ENCODE data around the gene CIAPIN1. TPM values are rescaled to one million over a fixed set of nuclear protein-coding genes. Genes with fewer than 3 reads are reported as not detected.

Gene CIAPIN1
- total and polyA plus RNA-seq, 2 of the 8 experiments (the other 6 are each of a cell fraction or from before 2014, with no cell fraction given), result 76.8 to 83.6 TPM

GRCh38 chr16:57390636-57391295, 56.4 kb downstream of the CIAPIN1 start:
- H3K4ac ChIP-seq (replicated peaks; ENCODE audit: insufficient read length, low read depth, low read length), result no peak overlapping the region
- H2BK5ac ChIP-seq (ENCODE audit: low read depth, low read length), result no peak overlapping the region
- FAIRE-seq (no peak), DNase-seq (ENCODE audit: low read depth in 1 of 2, low spot score in 2 of 2) (no peak)
- no peaks in the 10 kb centered on the region for H3K36me3 ChIP-seq (ENCODE audit: control insufficient read depth in 2 of 4, insufficient read depth in 4 of 4, low read length in 3 of 4)
- H3K79me1 ChIP-seq (ENCODE audit: low read depth, low read length), result no peaks in the 10 kb centered on the region
- H2AK5ac ChIP-seq (ENCODE audit: low read depth, low read length), result no peak overlapping the region
- H3K27me3 ChIP-seq (replicated peaks in 1 of 4; ENCODE audit: control insufficient read depth in 3 of 4, extremely low read depth in 1 of 4, insufficient read depth in 3 of 4, low read length in 3 of 4), result no peaks in the 10 kb centered on the region; a peak in 1 of 7 replicates
- H4K5ac ChIP-seq (ENCODE audit: insufficient read length, low read depth, low read length), result no peak overlapping the region
- H4K20me1 ChIP-seq (replicated peaks in 1 of 2; ENCODE audit: control insufficient read depth in 1 of 2, insufficient read depth in 2 of 2, low read length in 2 of 2), result peaks cover 0 to 8% of the 10 kb centered on the region in 2 experiments
- H2BK20ac ChIP-seq (ENCODE audit: low read length), result no peak overlapping the region
- no peak overlapping the region for H3K4me3 ChIP-seq (ENCODE audit: extremely low read depth in 1 of 4, insufficient read depth in 2 of 4, low read depth in 3 of 4, low read length in 4 of 4)
- H3K56ac ChIP-seq (replicated peaks; ENCODE audit: insufficient read length, low read depth, low read length), result no peak overlapping the region
- H3K23me2 ChIP-seq (ENCODE audit: low read depth, low read length), result peaks cover 6% of the 10 kb centered on the region
- H3K27ac ChIP-seq (ENCODE audit: low read depth, low read length), result no peak overlapping the region
- no peak overlapping the region for H3K23ac ChIP-seq (ENCODE audit: insufficient read length)
- no peak overlapping the region for H4K91ac ChIP-seq (replicated peaks; ENCODE audit: insufficient read length, low read length)
- TF ChIP-seq TAF7 (optimal IDR thresholded peaks at IDR 0.05; ENCODE audit: borderline replicate concordance, low read depth, low read length), result no peak
- TF ChIP-seq SP4 (IDR thresholded peaks at IDR 0.05; ENCODE audit: low read length), result no peak
- no peak for TF ChIP-seq TBP (IDR thresholded peaks at IDR 0.05; ENCODE audit: low read depth, low read length)
- TF ChIP-seq RBBP5 (IDR thresholded peaks at IDR 0.05; ENCODE audit: borderline replicate concordance, low read depth, low read length), result no peak
- TF ChIP-seq, protein P1, sequence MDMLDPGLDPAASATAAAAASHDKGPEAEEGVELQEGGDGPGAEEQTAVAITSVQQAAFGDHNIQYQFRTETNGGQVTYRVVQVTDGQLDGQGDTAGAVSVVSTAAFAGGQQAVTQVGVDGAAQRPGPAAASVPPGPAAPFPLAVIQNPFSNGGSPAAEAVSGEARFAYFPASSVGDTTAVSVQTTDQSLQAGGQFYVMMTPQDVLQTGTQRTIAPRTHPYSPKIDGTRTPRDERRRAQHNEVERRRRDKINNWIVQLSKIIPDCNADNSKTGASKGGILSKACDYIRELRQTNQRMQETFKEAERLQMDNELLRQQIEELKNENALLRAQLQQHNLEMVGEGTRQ (IDR thresholded peaks at IDR 0.05; ENCODE audit: low read length), result no peak
- TF ChIP-seq CBX5 (IDR thresholded peaks at IDR 0.05; ENCODE audit: low read depth, low read length), result no peak
- no peak overlapping the region for H2BK15ac ChIP-seq (ENCODE audit: low read length)
- H2BK12ac ChIP-seq (ENCODE audit: low read depth, low read length), result no peak overlapping the region
- peaks cover 0 to 2% (median 1%) of the 10 kb centered on the region in 4 experiments; a peak in 1 of 7 replicates for H3K4me1 ChIP-seq (replicated peaks in 1 of 4; ENCODE audit: control insufficient read depth in 3 of 4, insufficient read depth in 4 of 4, low read length in 3 of 4)
- H2BK120ac ChIP-seq (replicated peaks; ENCODE audit: low read depth, low read length), result no peak overlapping the region
- H3K18ac ChIP-seq (ENCODE audit: extremely low read depth, low read length), result no peak overlapping the region
- POLR2A ChIA-PET (ENCODE audit: partially characterized antibody), result no interaction called here
- H2AFZ ChIP-seq (ENCODE audit: low read length), result no peak overlapping the region
- H3K79me2 ChIP-seq (ENCODE audit: control insufficient read depth in 1 of 2, insufficient read depth in 2 of 2, low read length in 2 of 2), result no peaks in the 10 kb centered on the region
- no peak overlapping the region for H3K9ac ChIP-seq (replicated peaks in 1 of 4; ENCODE audit: extremely low read depth in 1 of 4, low read depth in 3 of 4, low read length in 3 of 4)
- WGBS, 2 experiments (ENCODE audit: extremely low coverage in 1 of 2, insufficient coverage in 1 of 2, insufficient read length in 1 of 2, insufficient replicate concordance in 2 of 2, low coverage in 1 of 2, low lambda C conversion rate in 2 of 2, missing lambda C conversion rate in 1 of 2), result 80% methylated on average over 5 of the region's 5 CpGs; no CpG with 5 or more reads in 1 of the 2 experiments
- no peak overlapping the region for H4K8ac ChIP-seq (ENCODE audit: extremely low read depth, insufficient read depth, low read length)
- H3K9me3 ChIP-seq (ENCODE audit: insufficient read depth in 2 of 2, low read depth in 1 of 2, low read length in 1 of 2), result no peaks in the 10 kb centered on the region
- H3K4me2 ChIP-seq (ENCODE audit: insufficient read depth in 1 of 2, low read depth in 2 of 2, low read length in 2 of 2), result no peak overlapping the region
- CTCF ChIA-PET (ENCODE audit: partially characterized antibody), result interaction anchor here (1.0 to 12.3 kb wide), 7 partner anchors 9 to 76 kb away, joined by 3 to 71 read pairs (median 3); partner anchors contain the start of genes CCL17 and CX3CL1
- H3K14ac ChIP-seq (ENCODE audit: insufficient read length), result no peak overlapping the region

Data from H1 (cell line).